GM12875 (cell line): ENCODE data around the gene TECTA.

Source experiments
- H3K4me3 ChIP-seq: one replicate; pipeline ENCODE4 v1.5.1; 2011; ENCODE audit warnings: low read depth, low read length, control low read depth
- TF ChIP-seq, protein P1 (sequence below): IDR thresholded peaks from 2 replicates; pipeline ENCODE4 v1.5.1; 2011; ENCODE audit warnings: low read depth, mild to moderate bottlenecking, control low read depth, inconsistent platforms, low read length, moderate library complexity, borderline replicate concordance; ENCODE audit not compliant: insufficient read depth

The TECTA gene

DNA sequence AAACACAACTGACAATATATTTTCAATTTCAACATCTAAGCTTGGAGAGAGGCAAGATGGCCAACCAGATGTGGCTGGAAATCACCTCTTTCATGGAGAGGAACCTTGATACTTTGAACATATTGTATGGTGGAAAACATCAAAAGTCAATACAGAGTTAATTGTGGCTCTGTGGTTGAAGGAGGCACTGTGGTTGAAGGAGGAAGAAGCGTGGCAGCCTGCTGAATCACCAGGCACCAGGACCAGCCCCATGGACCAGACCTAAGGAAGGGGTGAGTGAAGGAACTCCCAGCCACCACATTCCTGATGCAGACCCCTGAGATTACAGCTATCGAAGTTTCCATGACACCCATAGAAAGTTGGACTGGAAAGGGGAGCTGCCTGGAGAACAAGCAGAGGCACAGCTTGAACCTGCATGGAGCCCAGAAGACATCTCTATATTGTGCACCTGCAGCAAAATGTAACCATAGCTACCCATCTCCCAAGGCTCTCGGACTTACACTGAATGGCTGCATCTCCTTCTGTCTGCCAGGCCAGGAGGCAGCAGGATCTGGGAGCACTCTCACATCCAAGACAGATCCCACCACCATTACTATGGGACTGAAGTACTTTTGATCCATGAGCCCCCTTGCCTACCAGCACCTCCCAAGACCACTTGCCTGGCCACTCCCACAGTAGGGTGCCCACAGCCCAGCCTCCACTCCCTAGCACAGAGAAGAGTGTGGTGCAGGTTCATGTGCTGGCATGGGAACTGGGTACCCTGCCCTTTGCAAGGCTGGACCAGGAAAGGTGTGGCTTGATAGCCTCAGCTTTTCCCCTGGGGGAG lies 111.7 kb downstream of the TECTA start:
- H3K4me3 ChIP-seq, result no peak overlapping the region
- TF ChIP-seq, protein P1, sequence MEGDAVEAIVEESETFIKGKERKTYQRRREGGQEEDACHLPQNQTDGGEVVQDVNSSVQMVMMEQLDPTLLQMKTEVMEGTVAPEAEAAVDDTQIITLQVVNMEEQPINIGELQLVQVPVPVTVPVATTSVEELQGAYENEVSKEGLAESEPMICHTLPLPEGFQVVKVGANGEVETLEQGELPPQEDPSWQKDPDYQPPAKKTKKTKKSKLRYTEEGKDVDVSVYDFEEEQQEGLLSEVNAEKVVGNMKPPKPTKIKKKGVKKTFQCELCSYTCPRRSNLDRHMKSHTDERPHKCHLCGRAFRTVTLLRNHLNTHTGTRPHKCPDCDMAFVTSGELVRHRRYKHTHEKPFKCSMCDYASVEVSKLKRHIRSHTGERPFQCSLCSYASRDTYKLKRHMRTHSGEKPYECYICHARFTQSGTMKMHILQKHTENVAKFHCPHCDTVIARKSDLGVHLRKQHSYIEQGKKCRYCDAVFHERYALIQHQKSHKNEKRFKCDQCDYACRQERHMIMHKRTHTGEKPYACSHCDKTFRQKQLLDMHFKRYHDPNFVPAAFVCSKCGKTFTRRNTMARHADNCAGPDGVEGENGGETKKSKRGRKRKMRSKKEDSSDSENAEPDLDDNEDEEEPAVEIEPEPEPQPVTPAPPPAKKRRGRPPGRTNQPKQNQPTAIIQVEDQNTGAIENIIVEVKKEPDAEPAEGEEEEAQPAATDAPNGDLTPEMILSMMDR, result no peak

- H3K4me3 ChIP-seq, result no peak overlapping the region
- TF ChIP-seq, protein P1, result no peak
Observed at GRCh38 chr11:121213362-121213893, 112.4 kb downstream of the TECTA start.

- no peak overlapping the region for H3K4me3 ChIP-seq
- TF ChIP-seq, protein P1, result no peak
Observed at GRCh38 chr11:121214861-121215260, 113.8 kb downstream of the TECTA start.

GRCh38 chr11:121221496-121222200 lies 120.6 kb downstream of the TECTA start:
- H3K4me3 ChIP-seq, result no peak overlapping the region
- TF ChIP-seq, protein P1, result no peak

GRCh38 chr11:121223161-121223560 lies 122.1 kb downstream of the TECTA start:
- H3K4me3 ChIP-seq, result no peak overlapping the region
- TF ChIP-seq, protein P1, result no peak

DNA sequence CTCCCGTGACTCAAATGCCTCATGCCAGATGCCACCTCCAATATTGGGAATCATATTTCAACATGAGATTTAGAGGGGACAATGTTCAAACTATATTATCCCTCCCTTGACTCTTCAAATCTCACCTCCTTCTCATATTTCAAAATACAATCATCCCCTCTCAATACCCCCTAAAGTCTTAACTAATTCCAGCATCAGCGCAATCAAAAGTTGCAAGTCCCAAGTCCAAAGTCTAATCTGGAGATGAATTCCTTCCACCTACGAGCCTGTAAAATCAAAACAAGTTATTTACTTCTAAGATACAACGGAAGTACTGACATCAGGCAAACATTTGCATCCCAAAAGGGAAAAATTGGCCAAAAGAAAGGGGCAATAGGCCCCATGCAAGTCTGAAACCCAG lies 124.3 kb downstream of the TECTA start:
- TF ChIP-seq, protein P1, result no peak
- H3K4me3 ChIP-seq, result no peak overlapping the region
